GM13976 (cell line): Measurements from ENCODE around the gene SMIM21.

ENCODE experiments used
- DNase-seq: peaks from one replicate; pipeline ENCODE4 v3.0.0; 2012; ENCODE audit warnings: low spot score
- CTCF ChIP-seq: IDR thresholded peaks from 2 replicates; pipeline ENCODE4 v1.5.1; 2012; ENCODE audit warnings: borderline replicate concordance, mild to moderate bottlenecking; ENCODE audit not compliant: insufficient read depth; ENCODE audit errors: extremely low read depth, missing control alignments, control extremely low read depth
- in situ Hi-C: fragments of 300-500 bp; cut with MboI; formaldehyde crosslinking; loops from one replicate; pipeline ENCODE4 v1.12.0; 2022; ENCODE audit warnings: low sequenced_read_pairs, mixed read lengths, inconsistent platforms; ENCODE audit not compliant: unreplicated experiment

The SMIM21 gene

GRCh38 chr18:75375341-75375740 lies 52.2 kb downstream of the SMIM21 start:
- TF ChIP-seq CTCF: no peak
- no peak for DNase-seq
- in situ Hi-C loops: no loop called here

- in situ Hi-C loops: no loop called here
These were observed 53.0 kb downstream of the SMIM21 start for GRCh38 chr18:75374466-75374865.

GRCh38 chr18:75369026-75369721 lies 58.3 kb downstream of the SMIM21 start:
- in situ Hi-C loops: no loop called here
- DNase-seq: no peak
- TF ChIP-seq CTCF: no peak

More at GRCh38 chr18:75374466-75374865, 53.0 kb downstream of the SMIM21 start:
- no peak for DNase-seq
- TF ChIP-seq CTCF: no peak

- no peak for DNase-seq
- TF ChIP-seq CTCF: no peak
- in situ Hi-C loops: no loop called here
These were observed 61.7 kb downstream of the SMIM21 start for GRCh38 chr18:75365837-75366236.

- in situ Hi-C loops: no loop called here
- no peak for TF ChIP-seq CTCF
- no peak for DNase-seq
These were observed 62.3 kb downstream of the SMIM21 start for GRCh38 chr18:75365254-75365629.

- no peak for TF ChIP-seq CTCF
- in situ Hi-C loops: no loop called here
- no peak for DNase-seq
These were observed 62.8 kb downstream of the SMIM21 start for GRCh38 chr18:75364512-75365253.
